CD4-positive, alpha-beta T cell treated with Interleukin-10 for 1 hour (primary cell): ENCODE data around the gene SRSF3.

Source experiments
- DNase-seq: peaks from one replicate; pipeline ENCODE4 v3.0.0-alpha.2; 2020

The SRSF3 gene

GRCh38 chr6:36624461-36625157 lies 30.4 kb downstream of the SRSF3 start:
- no peak for DNase-seq

GRCh38 chr6:36625158-36625919 lies 31.2 kb downstream of the SRSF3 start:
- no peak for DNase-seq

- no peak for DNase-seq
Measured at GRCh38 chr6:36626636-36627035, 32.5 kb downstream of the SRSF3 start.

GRCh38 chr6:36627141-36627540 lies 33.0 kb downstream of the SRSF3 start:
- no peak for DNase-seq

GRCh38 chr6:36627801-36628246 lies 33.7 kb downstream of the SRSF3 start:
- DNase-seq = no peak

GRCh38 chr6:36629784-36630183 lies 35.6 kb downstream of the SRSF3 start:
- DNase-seq = no peak

- no peak for DNase-seq
Measured at GRCh38 chr6:36631326-36632011, 37.3 kb downstream of the SRSF3 start.

GRCh38 chr6:36633370-36633769 lies 39.2 kb downstream of the SRSF3 start:
- DNase-seq = no peak

- DNase-seq = no peak
Measured at GRCh38 chr6:36633915-36634314, 39.8 kb downstream of the SRSF3 start.

- no peak for DNase-seq
Measured at GRCh38 chr6:36634317-36635108, 40.4 kb downstream of the SRSF3 start.

GRCh38 chr6:36636283-36636682 lies 42.1 kb downstream of the SRSF3 start:
- DNase-seq = no peak

GRCh38 chr6:36636687-36637418 lies 42.7 kb downstream of the SRSF3 start:
- DNase-seq = no peak

GRCh38 chr6:36638579-36638978 lies 44.4 kb downstream of the SRSF3 start:
- no peak for DNase-seq

GRCh38 chr6:36639171-36639808 lies 45.1 kb downstream of the SRSF3 start:
- DNase-seq = no peak

- no peak for DNase-seq
Measured at GRCh38 chr6:36641543-36641942, 47.4 kb downstream of the SRSF3 start.

- no peak for DNase-seq
Measured at GRCh38 chr6:36642913-36643817, 49.0 kb downstream of the SRSF3 start.

GRCh38 chr6:36643977-36644376 lies 49.8 kb downstream of the SRSF3 start:
- no peak for DNase-seq

GRCh38 chr6:36649086-36649485 lies 54.9 kb downstream of the SRSF3 start:
- DNase-seq = no peak

GRCh38 chr6:36649701-36650484 lies 55.7 kb downstream of the SRSF3 start:
- DNase-seq = no peak
